ENCODE measurements around the gene FBN3.

- TF ChIP-seq CTCF (IDR thresholded peaks at IDR 0.05): peak; percentile 53 to 85 (median 78)
- TF ChIP-seq POLR2A (IDR thresholded peaks at IDR 0.05): no peak
Measured at GRCh38 chr19:8158411-8159074, 9.2 kb upstream of the FBN3 start.
